Measurements from ENCODE around the gene NAA20. TPM values are rescaled to one million over a fixed set of nuclear protein-coding genes. Genes with fewer than 3 reads are reported as not detected.

Gene NAA20
- total RNA-seq, 1 experiment from 2014 or later = 65.6 TPM

DNA sequence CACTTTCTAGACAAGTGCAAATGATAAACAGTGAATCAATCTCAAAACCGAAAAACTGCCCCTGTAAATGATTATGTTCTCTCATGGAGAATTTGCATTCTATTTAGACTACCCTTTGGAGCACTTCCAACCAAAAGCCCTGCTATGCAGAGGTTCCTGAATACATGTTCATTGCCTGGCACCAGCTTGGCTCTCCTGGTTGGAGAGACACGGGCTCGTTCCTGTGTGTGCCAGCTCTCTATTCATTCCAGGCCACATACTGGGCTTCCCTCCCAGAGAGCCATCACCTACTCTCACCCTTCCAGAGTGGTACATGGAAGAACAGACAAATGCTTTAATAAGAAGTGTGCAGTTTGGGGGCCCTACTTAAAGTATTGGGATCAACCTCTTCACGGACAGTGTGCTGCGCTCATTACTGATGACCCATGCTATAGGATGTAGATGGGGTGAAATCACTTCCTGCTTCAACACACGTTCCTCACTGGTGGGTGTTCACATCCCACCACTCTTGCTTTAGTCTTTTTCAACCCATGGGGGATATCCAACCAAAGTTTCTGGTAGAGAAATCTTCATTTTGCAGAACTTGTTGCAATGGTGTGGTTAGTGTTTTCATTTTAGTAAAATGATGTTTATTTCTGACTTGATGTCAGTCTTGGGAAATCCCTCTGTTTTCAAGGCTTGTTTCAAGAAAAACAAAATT, 38.5 kb upstream of the NAA20 start:
- POLR2A ChIA-PET = interaction anchor here (0.7 kb wide), 1 partner anchor 17 kb away, joined by 3 read pairs; no protein-coding TSS in a partner anchor
- Histone ChIP-seq H3K27ac (ENCODE audit: low read length) (peak overlapping the region; percentile 89), H3K36me3 (ENCODE audit: control insufficient read depth, insufficient read depth, low read length) (no peaks in the 10 kb centered on the region), H3K27me3 (ENCODE audit: control insufficient read depth, insufficient read depth, low read length) (no peaks in the 10 kb centered on the region), H3K4me1 (ENCODE audit: control insufficient read depth, insufficient read depth, low read length) (peaks cover 69% of the 10 kb centered on the region), H3K9me3 (ENCODE audit: control insufficient read depth, insufficient read depth, low read depth, low read length) (no peaks in the 10 kb centered on the region), H3K4me3 (ENCODE audit: low read depth in 2 of 2, low read length in 2 of 2) (no peak overlapping the region)
- CTCF ChIA-PET = no interaction called here
- TF ChIP-seq, protein P1, sequence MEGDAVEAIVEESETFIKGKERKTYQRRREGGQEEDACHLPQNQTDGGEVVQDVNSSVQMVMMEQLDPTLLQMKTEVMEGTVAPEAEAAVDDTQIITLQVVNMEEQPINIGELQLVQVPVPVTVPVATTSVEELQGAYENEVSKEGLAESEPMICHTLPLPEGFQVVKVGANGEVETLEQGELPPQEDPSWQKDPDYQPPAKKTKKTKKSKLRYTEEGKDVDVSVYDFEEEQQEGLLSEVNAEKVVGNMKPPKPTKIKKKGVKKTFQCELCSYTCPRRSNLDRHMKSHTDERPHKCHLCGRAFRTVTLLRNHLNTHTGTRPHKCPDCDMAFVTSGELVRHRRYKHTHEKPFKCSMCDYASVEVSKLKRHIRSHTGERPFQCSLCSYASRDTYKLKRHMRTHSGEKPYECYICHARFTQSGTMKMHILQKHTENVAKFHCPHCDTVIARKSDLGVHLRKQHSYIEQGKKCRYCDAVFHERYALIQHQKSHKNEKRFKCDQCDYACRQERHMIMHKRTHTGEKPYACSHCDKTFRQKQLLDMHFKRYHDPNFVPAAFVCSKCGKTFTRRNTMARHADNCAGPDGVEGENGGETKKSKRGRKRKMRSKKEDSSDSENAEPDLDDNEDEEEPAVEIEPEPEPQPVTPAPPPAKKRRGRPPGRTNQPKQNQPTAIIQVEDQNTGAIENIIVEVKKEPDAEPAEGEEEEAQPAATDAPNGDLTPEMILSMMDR (IDR thresholded peaks at IDR 0.05) = no peak
- TF ChIP-seq, protein P2, sequence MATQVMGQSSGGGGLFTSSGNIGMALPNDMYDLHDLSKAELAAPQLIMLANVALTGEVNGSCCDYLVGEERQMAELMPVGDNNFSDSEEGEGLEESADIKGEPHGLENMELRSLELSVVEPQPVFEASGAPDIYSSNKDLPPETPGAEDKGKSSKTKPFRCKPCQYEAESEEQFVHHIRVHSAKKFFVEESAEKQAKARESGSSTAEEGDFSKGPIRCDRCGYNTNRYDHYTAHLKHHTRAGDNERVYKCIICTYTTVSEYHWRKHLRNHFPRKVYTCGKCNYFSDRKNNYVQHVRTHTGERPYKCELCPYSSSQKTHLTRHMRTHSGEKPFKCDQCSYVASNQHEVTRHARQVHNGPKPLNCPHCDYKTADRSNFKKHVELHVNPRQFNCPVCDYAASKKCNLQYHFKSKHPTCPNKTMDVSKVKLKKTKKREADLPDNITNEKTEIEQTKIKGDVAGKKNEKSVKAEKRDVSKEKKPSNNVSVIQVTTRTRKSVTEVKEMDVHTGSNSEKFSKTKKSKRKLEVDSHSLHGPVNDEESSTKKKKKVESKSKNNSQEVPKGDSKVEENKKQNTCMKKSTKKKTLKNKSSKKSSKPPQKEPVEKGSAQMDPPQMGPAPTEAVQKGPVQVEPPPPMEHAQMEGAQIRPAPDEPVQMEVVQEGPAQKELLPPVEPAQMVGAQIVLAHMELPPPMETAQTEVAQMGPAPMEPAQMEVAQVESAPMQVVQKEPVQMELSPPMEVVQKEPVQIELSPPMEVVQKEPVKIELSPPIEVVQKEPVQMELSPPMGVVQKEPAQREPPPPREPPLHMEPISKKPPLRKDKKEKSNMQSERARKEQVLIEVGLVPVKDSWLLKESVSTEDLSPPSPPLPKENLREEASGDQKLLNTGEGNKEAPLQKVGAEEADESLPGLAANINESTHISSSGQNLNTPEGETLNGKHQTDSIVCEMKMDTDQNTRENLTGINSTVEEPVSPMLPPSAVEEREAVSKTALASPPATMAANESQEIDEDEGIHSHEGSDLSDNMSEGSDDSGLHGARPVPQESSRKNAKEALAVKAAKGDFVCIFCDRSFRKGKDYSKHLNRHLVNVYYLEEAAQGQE (IDR thresholded peaks at IDR 0.05; ENCODE audit: insufficient read depth in 1 of 2, low read depth in 2 of 2, low read length in 1 of 2) = no peak
- no peak for TF ChIP-seq POLR2AphosphoS5 (IDR thresholded peaks at IDR 0.05; ENCODE audit: low read depth, low read length)
- no peak for TF ChIP-seq SIN3A (IDR thresholded peaks at IDR 0.05; ENCODE audit: borderline replicate concordance, insufficient read depth, low read depth, low read length)
- no peak for TF ChIP-seq TCF7L2 (IDR thresholded peaks at IDR 0.05; ENCODE audit: low read depth, low read length)
- BruUV-seq (replicated peaks) = no TSS peak
- ATAC-seq (no peak), DNase-seq (ENCODE audit: low read depth, low spot score) (no peak)
- in situ Hi-C loops (cut with HindIII; ENCODE audit: low pct_unique_long_range_greater_than_20kb, low sequenced_read_pairs) (no loop called here), intact Hi-C loops (cut with micrococcal nuclease; ENCODE audit: unreplicated experiment) (loop anchor here (5.0 kb wide), 1 partner anchor 91 kb away; no protein-coding TSS in a partner anchor)

DNA sequence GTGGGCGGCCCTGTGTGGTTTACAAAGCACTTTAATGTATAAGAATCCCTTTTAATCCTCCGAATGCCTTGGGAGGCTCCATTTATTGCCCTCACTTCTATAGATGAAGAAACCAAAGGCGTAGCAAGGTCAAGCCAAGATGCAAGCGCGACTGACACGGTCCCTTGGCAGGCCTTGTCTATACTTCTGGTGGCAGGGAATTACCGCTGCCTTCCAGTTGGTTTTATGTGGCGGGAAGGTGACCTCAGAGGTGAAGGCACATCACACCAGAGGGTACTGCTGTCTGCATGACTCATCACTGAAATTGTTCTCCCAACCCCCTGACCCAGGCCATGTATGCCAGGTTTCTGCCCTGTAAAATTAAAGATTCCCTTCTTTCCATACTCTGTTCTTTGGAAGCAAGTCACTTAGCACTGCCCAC, 36.1 kb upstream of the NAA20 start:
- ATAC-seq (peak; percentile 52), DNase-seq (ENCODE audit: low read depth, low spot score) (no peak)
- intact Hi-C loops (cut with micrococcal nuclease; ENCODE audit: unreplicated experiment) (no loop called here), in situ Hi-C loops (cut with HindIII; ENCODE audit: low pct_unique_long_range_greater_than_20kb, low sequenced_read_pairs) (no loop called here)
- no peaks in the 10 kb centered on the region for H3K36me3 ChIP-seq (ENCODE audit: control insufficient read depth, insufficient read depth, low read length)
- H3K4me1 ChIP-seq (ENCODE audit: control insufficient read depth, insufficient read depth, low read length) = peaks cover 73% of the 10 kb centered on the region
- H3K9me3 ChIP-seq (ENCODE audit: control insufficient read depth, insufficient read depth, low read depth, low read length) = no peaks in the 10 kb centered on the region
- ChIA-PET CTCF (interaction anchor here (0.7 kb wide), 1 partner anchor 211 kb away, joined by 3 read pairs; no protein-coding TSS in a partner anchor), POLR2A (no interaction called here)
- H3K4me3 ChIP-seq (ENCODE audit: low read depth in 2 of 2, low read length in 2 of 2) = peak overlapping the region in 1 of 2 experiments; percentile 15; a peak in 2 of 4 replicates
- peak overlapping the region; percentile 89 for H3K27ac ChIP-seq (ENCODE audit: low read length)
- no peaks in the 10 kb centered on the region for H3K27me3 ChIP-seq (ENCODE audit: control insufficient read depth, insufficient read depth, low read length)
- no TSS peak for BruUV-seq (replicated peaks)
- TF ChIP-seq SIN3A (IDR thresholded peaks at IDR 0.05; ENCODE audit: borderline replicate concordance, insufficient read depth, low read depth, low read length) (no peak), POLR2AphosphoS5 (IDR thresholded peaks at IDR 0.05; ENCODE audit: low read depth, low read length) (no peak), TCF7L2 (IDR thresholded peaks at IDR 0.05; ENCODE audit: low read depth, low read length) (no peak)
- TF ChIP-seq, protein P2 (IDR thresholded peaks at IDR 0.05; ENCODE audit: insufficient read depth in 1 of 2, low read depth in 2 of 2, low read length in 1 of 2) = no peak
- TF ChIP-seq, protein P1 (IDR thresholded peaks at IDR 0.05) = no peak
